MCF 10A (cell line): Measurements from ENCODE around the gene NRG3. TPM values are rescaled to one million over a fixed set of nuclear protein-coding genes. Genes with fewer than 3 reads are reported as not detected.

Experiments used
- BruUV-seq: library from RNA; stranded (reverse); fragments of 400-500 nt; replicated peaks from 2 replicates; lab custom pipeline; 2021; lab: Mats Ljungman, UMichigan
- CTCF ChIA-PET: fragments of 300-600 bp; sonication (Branson Sonifier 250); formaldehyde crosslinking; extraction: SDS; loops from one replicate; lab custom pipeline; 2021; ENCODE audit warnings: antibody characterized with exemption, inconsistent platforms; lab: Yijun Ruan, JAX
- POLR2A ChIA-PET: fragments of 300-600, 350-650 bp; sonication (Branson Sonifier 250); formaldehyde crosslinking; extraction: SDS; loops from one replicate; lab custom pipeline; 2020; ENCODE audit warnings: antibody characterized with exemption, inconsistent platforms; lab: Yijun Ruan, JAX
- DNase-seq: peaks from one replicate; pipeline ENCODE4 v3.0.0-alpha.2; 2018; ENCODE audit not compliant: unreplicated experiment
- H3K27ac Mint-ChIP-seq: one replicate; pipeline ENCODE4 v1.8.0; 2022; ENCODE audit warnings: mild to moderate bottlenecking, low read depth, mixed read lengths; ENCODE audit not compliant: unreplicated experiment
- H3K27me3 Mint-ChIP-seq: one replicate; pipeline ENCODE4 v1.8.0; 2022; ENCODE audit warnings: mixed read lengths; ENCODE audit not compliant: insufficient read depth, unreplicated experiment
- H3K36me3 Mint-ChIP-seq: one replicate; pipeline ENCODE4 v1.8.0; 2022; ENCODE audit warnings: mild to moderate bottlenecking, moderate library complexity, mixed read lengths; ENCODE audit not compliant: insufficient read depth, unreplicated experiment
- H3K4me1 Mint-ChIP-seq: one replicate; pipeline ENCODE4 v1.8.0; 2022; ENCODE audit warnings: mixed read lengths; ENCODE audit not compliant: insufficient read depth, unreplicated experiment
- H3K4me3 Mint-ChIP-seq: one replicate; pipeline ENCODE4 v1.8.0; 2022; ENCODE audit warnings: mild to moderate bottlenecking, moderate library complexity, mixed read lengths; ENCODE audit not compliant: unreplicated experiment
- H3K9me3 Mint-ChIP-seq: one replicate; pipeline ENCODE4 v1.8.0; 2022; ENCODE audit warnings: mixed read lengths; ENCODE audit not compliant: unreplicated experiment
- CTCF ChIP-seq: fragments of 200-600 bp; IDR thresholded peaks from one replicate; pipeline ENCODE4 v1.8.0; 2022; ENCODE audit warnings: antibody characterized with exemption, mild to moderate bottlenecking; ENCODE audit not compliant: unreplicated experiment
- intact Hi-C: fragments of 100-400 bp; cut with micrococcal nuclease; formaldehyde crosslinking; loops from 2 replicates; pipeline ENCODE4 v1.14.1; 2022
- total RNA-seq: library from RNA; stranded (reverse); gene quantifications from 2 replicates; pipeline ENCODE4 v1.2.3, GENCODE V29; 2022

NRG3 gene
- total RNA-seq, 1 experiment from 2014 or later, result not detected

GRCh38 chr10:82361256-82361655, 486.3 kb downstream of the NRG3 start:
- ChIA-PET POLR2A (interaction anchor here (0.6 kb wide), 1 partner anchor 662 kb away, joined by 3 read pairs; no protein-coding TSS in a partner anchor), CTCF (no interaction called here)
- Mint-ChIP-seq H3K4me3 (no peak overlapping the region), H3K27ac (no peak overlapping the region), H3K9me3 (no peaks in the 10 kb centered on the region), H3K4me1 (peaks cover 12% of the 10 kb centered on the region), H3K36me3 (no peaks in the 10 kb centered on the region), H3K27me3 (no peaks in the 10 kb centered on the region)
- no peak for TF ChIP-seq CTCF
- intact Hi-C loops, result no loop called here
- BruUV-seq, result no TSS peak
- DNase-seq, result no peak

DNA sequence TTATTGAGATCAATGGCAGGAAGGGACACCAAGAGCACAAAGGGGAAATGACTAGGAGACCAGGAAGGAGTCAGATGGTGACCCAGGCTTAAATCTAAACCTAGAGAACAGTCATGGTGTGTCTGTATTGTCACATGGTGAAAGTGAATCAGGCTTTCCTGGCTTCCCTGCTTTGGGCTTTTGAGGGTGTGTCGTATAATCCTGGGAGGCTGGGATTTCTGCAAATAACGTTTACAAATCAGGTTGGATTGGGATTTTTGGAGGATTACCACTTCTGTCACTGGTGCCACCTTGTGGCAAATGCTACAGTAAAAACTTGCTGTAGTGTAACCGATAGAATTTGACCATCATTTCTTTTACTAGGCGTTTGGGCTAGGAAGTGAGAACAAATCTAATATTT, 502.6 kb downstream of the NRG3 start:
- BruUV-seq, result no TSS peak
- Mint-ChIP-seq H3K27me3 (no peaks in the 10 kb centered on the region), H3K36me3 (no peaks in the 10 kb centered on the region), H3K27ac (no peak overlapping the region), H3K9me3 (no peaks in the 10 kb centered on the region), H3K4me3 (no peak overlapping the region), H3K4me1 (peaks cover 15% of the 10 kb centered on the region)
- ChIA-PET CTCF (interaction anchor here (0.6 to 1.9 kb wide), 7 partner anchors 20 to 1158 kb away, joined by 3 to 5 read pairs (median 3); no protein-coding TSS in a partner anchor), POLR2A (no interaction called here)
- intact Hi-C loops, result loop anchor here (5.0 kb wide), 1 partner anchor 155 kb away; no protein-coding TSS in a partner anchor
- TF ChIP-seq CTCF, result no peak
- peak; percentile 58 for DNase-seq

- intact Hi-C loops, result loop anchor here (5.0 kb wide), 1 partner anchor 156 kb away; no protein-coding TSS in a partner anchor
- H3K4me1 Mint-ChIP-seq, result peaks cover 15% of the 10 kb centered on the region
- no peaks in the 10 kb centered on the region for H3K27me3 Mint-ChIP-seq
- no peak for TF ChIP-seq CTCF
- no peak overlapping the region for H3K4me3 Mint-ChIP-seq
- no peaks in the 10 kb centered on the region for H3K36me3 Mint-ChIP-seq
- POLR2A ChIA-PET, result no interaction called here
- H3K9me3 Mint-ChIP-seq, result no peaks in the 10 kb centered on the region
- BruUV-seq, result no TSS peak
- DNase-seq, result peak; percentile 87
- H3K27ac Mint-ChIP-seq, result no peak overlapping the region
- CTCF ChIA-PET, result interaction anchor here (0.5 to 1.9 kb wide), 8 partner anchors 21 to 161 kb away, joined by 3 to 6 read pairs (median 4); no protein-coding TSS in a partner anchor
Measured at GRCh38 chr10:82378146-82378545, 503.2 kb downstream of the NRG3 start.

- intact Hi-C loops, result no loop called here
Measured at GRCh38 chr10:82383350-82383749, 508.4 kb downstream of the NRG3 start.

More at GRCh38 chr10:82383350-82383749, 508.4 kb downstream of the NRG3 start:
- no peak for DNase-seq
- Mint-ChIP-seq H3K4me3 (no peak overlapping the region), H3K27ac (no peak overlapping the region), H3K4me1 (peaks cover 3% of the 10 kb centered on the region), H3K9me3 (no peaks in the 10 kb centered on the region), H3K27me3 (no peaks in the 10 kb centered on the region), H3K36me3 (no peaks in the 10 kb centered on the region)
- BruUV-seq, result no TSS peak
- ChIA-PET POLR2A (interaction anchor here (0.9 to 1.1 kb wide), 2 partner anchors 8 to 11 kb away, joined by 3 read pairs; no protein-coding TSS in a partner anchor), CTCF (no interaction called here)
- no peak for TF ChIP-seq CTCF
